ENCODE results near the gene SCFD2. TPM values are rescaled to one million over a fixed set of nuclear protein-coding genes. Genes with fewer than 3 reads are reported as not detected.

Gene SCFD2
- total RNA-seq, 2 experiments from 2014 or later = 18.8 to 19.9 TPM

GRCh38 chr4:52941450-52941849, 424.4 kb downstream of the SCFD2 start:
- ChIA-PET CTCF (interaction anchor here (1.0 kb wide), 1 partner anchor 29 kb away, joined by 3 read pairs; no protein-coding TSS in a partner anchor), POLR2A (no interaction called here)
- Mint-ChIP-seq H3K9me3 (no peaks in the 10 kb centered on the region), H3K4me1 (ENCODE audit: low read depth) (no peaks in the 10 kb centered on the region), H3K27me3 (no peaks in the 10 kb centered on the region), H3K27ac (no peak overlapping the region), H3K36me3 (peaks cover 3% of the 10 kb centered on the region), H3K4me3 (no peak overlapping the region)
- no peak for DNase-seq
- intact Hi-C loops (cut with micrococcal nuclease) = no loop called here

GRCh38 chr4:52939739-52940138, 426.1 kb downstream of the SCFD2 start:
- H3K36me3 Mint-ChIP-seq = peaks cover 3% of the 10 kb centered on the region
- DNase-seq = no peak
- no peaks in the 10 kb centered on the region for H3K27me3 Mint-ChIP-seq
- ChIA-PET CTCF (no interaction called here), POLR2A (no interaction called here)
- intact Hi-C loops (cut with micrococcal nuclease) = no loop called here
- H3K9me3 Mint-ChIP-seq = no peaks in the 10 kb centered on the region
- no peak overlapping the region for H3K27ac Mint-ChIP-seq
- H3K4me3 Mint-ChIP-seq = no peak overlapping the region
- H3K4me1 Mint-ChIP-seq (ENCODE audit: low read depth) = no peaks in the 10 kb centered on the region

- Mint-ChIP-seq H3K4me3 (no peak overlapping the region), H3K36me3 (peaks cover 3% of the 10 kb centered on the region), H3K4me1 (ENCODE audit: low read depth) (no peaks in the 10 kb centered on the region), H3K27me3 (no peaks in the 10 kb centered on the region), H3K9me3 (no peaks in the 10 kb centered on the region), H3K27ac (no peak overlapping the region)
- intact Hi-C loops (cut with micrococcal nuclease) = no loop called here
- no peak for DNase-seq
- POLR2A ChIA-PET = no interaction called here
- CTCF ChIA-PET = no interaction called here
These were observed 426.5 kb downstream of the SCFD2 start for GRCh38 chr4:52939325-52939724.

- peaks cover 3% of the 10 kb centered on the region for H3K36me3 Mint-ChIP-seq
- intact Hi-C loops (cut with micrococcal nuclease) = no loop called here
- no peak overlapping the region for H3K4me3 Mint-ChIP-seq
- DNase-seq = no peak
- ChIA-PET CTCF (no interaction called here), POLR2A (no interaction called here)
- H3K27me3 Mint-ChIP-seq = no peaks in the 10 kb centered on the region
- no peak overlapping the region for H3K27ac Mint-ChIP-seq
- H3K4me1 Mint-ChIP-seq (ENCODE audit: low read depth) = no peaks in the 10 kb centered on the region
- no peaks in the 10 kb centered on the region for H3K9me3 Mint-ChIP-seq
These were observed 428.0 kb downstream of the SCFD2 start for GRCh38 chr4:52937829-52938228.

GRCh38 chr4:52936729-52937128, 429.1 kb downstream of the SCFD2 start:
- H3K9me3 Mint-ChIP-seq = no peaks in the 10 kb centered on the region
- intact Hi-C loops (cut with micrococcal nuclease) = no loop called here
- no peak overlapping the region for H3K4me3 Mint-ChIP-seq
- ChIA-PET CTCF (no interaction called here), POLR2A (no interaction called here)
- no peak for DNase-seq
- H3K4me1 Mint-ChIP-seq (ENCODE audit: low read depth) = no peaks in the 10 kb centered on the region
- no peaks in the 10 kb centered on the region for H3K27me3 Mint-ChIP-seq
- H3K27ac Mint-ChIP-seq = no peak overlapping the region
- H3K36me3 Mint-ChIP-seq = peaks cover 3% of the 10 kb centered on the region

DNA sequence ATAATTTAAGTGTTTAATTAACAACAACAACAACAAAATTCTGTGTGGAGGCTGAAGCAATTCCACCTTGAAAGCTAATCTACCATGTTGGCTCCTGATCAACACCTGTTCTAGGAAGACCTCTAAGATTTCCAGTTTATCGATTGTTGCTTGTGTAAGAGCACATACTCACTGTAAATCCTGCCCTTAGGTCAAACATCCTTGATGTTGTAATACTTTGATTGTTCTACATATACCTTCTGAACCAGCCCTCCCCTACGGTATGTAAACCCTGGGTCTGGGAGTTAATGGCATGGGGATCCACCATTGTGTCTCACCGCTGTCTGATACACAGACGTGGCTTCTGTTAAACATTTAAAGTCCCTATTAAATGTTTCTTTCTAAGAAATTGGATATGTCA, 430.5 kb downstream of the SCFD2 start:
- H3K4me1 Mint-ChIP-seq (ENCODE audit: low read depth) = no peaks in the 10 kb centered on the region
- no peak overlapping the region for H3K27ac Mint-ChIP-seq
- H3K27me3 Mint-ChIP-seq = no peaks in the 10 kb centered on the region
- no peak for DNase-seq
- peaks cover 3% of the 10 kb centered on the region for H3K36me3 Mint-ChIP-seq
- H3K9me3 Mint-ChIP-seq = no peaks in the 10 kb centered on the region
- POLR2A ChIA-PET = no interaction called here
- no peak overlapping the region for H3K4me3 Mint-ChIP-seq
- CTCF ChIA-PET = interaction anchor here (1.1 kb wide), 1 partner anchor 390 kb away, joined by 3 read pairs; no protein-coding TSS in a partner anchor
- intact Hi-C loops (cut with micrococcal nuclease) = no loop called here

GRCh38 chr4:52933738-52934137, 432.1 kb downstream of the SCFD2 start:
- no peak overlapping the region for H3K4me3 Mint-ChIP-seq
- CTCF ChIA-PET = interaction anchor here (1.7 kb wide), 1 partner anchor 22 kb away, joined by 7 read pairs; no protein-coding TSS in a partner anchor
- no peak overlapping the region for H3K27ac Mint-ChIP-seq
- H3K9me3 Mint-ChIP-seq = no peaks in the 10 kb centered on the region
- POLR2A ChIA-PET = no interaction called here
- H3K36me3 Mint-ChIP-seq = peaks cover 5% of the 10 kb centered on the region
- no peaks in the 10 kb centered on the region for H3K4me1 Mint-ChIP-seq (ENCODE audit: low read depth)
- no peaks in the 10 kb centered on the region for H3K27me3 Mint-ChIP-seq
- no peak for DNase-seq
- intact Hi-C loops (cut with micrococcal nuclease) = no loop called here

GRCh38 chr4:52932591-52933470, 433.0 kb downstream of the SCFD2 start:
- CTCF ChIA-PET = interaction anchor here (1.7 kb wide), 1 partner anchor 21 kb away, joined by 7 read pairs; no protein-coding TSS in a partner anchor
- Mint-ChIP-seq H3K9me3 (no peaks in the 10 kb centered on the region), H3K4me1 (ENCODE audit: low read depth) (no peaks in the 10 kb centered on the region), H3K27me3 (no peaks in the 10 kb centered on the region), H3K4me3 (no peak overlapping the region), H3K36me3 (peaks cover 2% of the 10 kb centered on the region), H3K27ac (no peak overlapping the region)
- intact Hi-C loops (cut with micrococcal nuclease) = no loop called here
- POLR2A ChIA-PET = no interaction called here
- no peak for DNase-seq

DNA sequence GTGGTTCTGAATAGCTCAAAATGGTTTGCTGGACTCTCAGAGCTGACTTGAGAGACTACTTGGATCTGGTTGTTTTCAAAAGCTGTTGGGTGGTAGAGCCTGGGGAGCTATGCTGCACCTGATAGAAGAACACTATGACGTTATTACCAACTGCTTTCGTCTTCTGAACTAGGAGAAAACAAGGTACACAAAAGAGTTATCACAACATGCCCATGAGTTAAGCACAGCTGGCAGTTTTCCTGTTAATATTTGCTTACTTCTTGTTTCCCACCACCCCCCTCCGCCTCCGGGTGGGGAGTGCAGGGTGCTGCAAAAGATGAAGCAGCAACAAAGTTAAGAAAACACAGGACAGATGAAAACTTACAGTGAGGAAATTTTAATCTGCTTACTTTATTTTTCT, 434.6 kb downstream of the SCFD2 start:
- Mint-ChIP-seq H3K27me3 (no peaks in the 10 kb centered on the region), H3K27ac (no peak overlapping the region), H3K4me3 (no peak overlapping the region), H3K9me3 (no peaks in the 10 kb centered on the region), H3K4me1 (ENCODE audit: low read depth) (no peaks in the 10 kb centered on the region), H3K36me3 (peaks cover 2% of the 10 kb centered on the region)
- intact Hi-C loops (cut with micrococcal nuclease) = no loop called here
- no peak for DNase-seq
- ChIA-PET CTCF (no interaction called here), POLR2A (no interaction called here)

GRCh38 chr4:52926196-52926974, 439.5 kb downstream of the SCFD2 start:
- POLR2A ChIA-PET = no interaction called here
- no peaks in the 10 kb centered on the region for H3K4me1 Mint-ChIP-seq (ENCODE audit: low read depth)

GRCh38 chr4:52925531-52925968, 440.3 kb downstream of the SCFD2 start:
- POLR2A ChIA-PET = no interaction called here
- Mint-ChIP-seq H3K4me3 (no peak overlapping the region), H3K4me1 (ENCODE audit: low read depth) (no peaks in the 10 kb centered on the region), H3K9me3 (no peaks in the 10 kb centered on the region), H3K27me3 (no peaks in the 10 kb centered on the region), H3K27ac (no peak overlapping the region), H3K36me3 (peaks cover 2% of the 10 kb centered on the region)
- DNase-seq = no peak
- CTCF ChIA-PET = interaction anchor here (2.1 kb wide), 1 partner anchor 14 kb away, joined by 10 read pairs; no protein-coding TSS in a partner anchor
- intact Hi-C loops (cut with micrococcal nuclease) = no loop called here

More at GRCh38 chr4:52926196-52926974, 439.5 kb downstream of the SCFD2 start:
- DNase-seq = no peak
- H3K4me3 Mint-ChIP-seq = no peak overlapping the region
- no peak overlapping the region for H3K27ac Mint-ChIP-seq
- no peaks in the 10 kb centered on the region for H3K9me3 Mint-ChIP-seq
- intact Hi-C loops (cut with micrococcal nuclease) = no loop called here
- CTCF ChIA-PET = interaction anchor here (1.0 kb wide), 1 partner anchor 15 kb away, joined by 4 read pairs; no protein-coding TSS in a partner anchor
- peaks cover 2% of the 10 kb centered on the region for H3K36me3 Mint-ChIP-seq
- H3K27me3 Mint-ChIP-seq = no peaks in the 10 kb centered on the region

- intact Hi-C loops (cut with micrococcal nuclease) = no loop called here
- ChIA-PET POLR2A (no interaction called here), CTCF (no interaction called here)
- no peak for DNase-seq
- H3K27ac Mint-ChIP-seq = no peak overlapping the region
- no peaks in the 10 kb centered on the region for H3K36me3 Mint-ChIP-seq
- H3K9me3 Mint-ChIP-seq = no peaks in the 10 kb centered on the region
- no peak overlapping the region for H3K4me3 Mint-ChIP-seq
- H3K4me1 Mint-ChIP-seq (ENCODE audit: low read depth) = no peaks in the 10 kb centered on the region
- H3K27me3 Mint-ChIP-seq = no peaks in the 10 kb centered on the region
These were observed 446.4 kb downstream of the SCFD2 start for GRCh38 chr4:52919461-52919860.
